Muscle layer of duodenum (tissue), 2 donors: ENCODE measurements around the gene ERN2.

Experiments used
- H3K27ac ChIP-seq: one replicate; pipeline ENCODE4 v1.7.0; 2013; ENCODE audit warnings: mild to moderate bottlenecking, low read length
- H3K27me3 ChIP-seq: one replicate; pipeline ENCODE4 v1.7.0; 2013; ENCODE audit warnings: low read depth, mild to moderate bottlenecking, control low read depth, low read length
- H3K36me3 ChIP-seq, 2 donors: one replicate each; pipeline ENCODE4 v1.7.0; 2013; ENCODE audit warnings: low read length in 2 of 2, control low read depth in 1 of 2, mild to moderate bottlenecking in 1 of 2; ENCODE audit not compliant: insufficient read depth in 2 of 2, control insufficient read depth in 1 of 2
- H3K4me1 ChIP-seq, 2 donors: one replicate each; pipeline ENCODE4 v1.7.0; 2013; ENCODE audit warnings: low read length in 2 of 2, mild to moderate bottlenecking in 2 of 2, control low read depth in 1 of 2, moderate library complexity in 1 of 2; ENCODE audit not compliant: insufficient read depth in 2 of 2, control insufficient read depth in 1 of 2
- H3K4me3 ChIP-seq, 2 donors: one replicate each; pipeline ENCODE4 v1.7.0; 2013; ENCODE audit warnings: low read length in 2 of 2, low read depth in 1 of 2, mild to moderate bottlenecking in 1 of 2
- H3K9me3 ChIP-seq, 2 donors: one replicate each; pipeline ENCODE4 v1.7.0; 2013; ENCODE audit warnings: low read length in 2 of 2, control low read depth in 1 of 2, mild to moderate bottlenecking in 1 of 2; ENCODE audit not compliant: control insufficient read depth in 1 of 2
- donor health status: healthy.

Gene ERN2

DNA sequence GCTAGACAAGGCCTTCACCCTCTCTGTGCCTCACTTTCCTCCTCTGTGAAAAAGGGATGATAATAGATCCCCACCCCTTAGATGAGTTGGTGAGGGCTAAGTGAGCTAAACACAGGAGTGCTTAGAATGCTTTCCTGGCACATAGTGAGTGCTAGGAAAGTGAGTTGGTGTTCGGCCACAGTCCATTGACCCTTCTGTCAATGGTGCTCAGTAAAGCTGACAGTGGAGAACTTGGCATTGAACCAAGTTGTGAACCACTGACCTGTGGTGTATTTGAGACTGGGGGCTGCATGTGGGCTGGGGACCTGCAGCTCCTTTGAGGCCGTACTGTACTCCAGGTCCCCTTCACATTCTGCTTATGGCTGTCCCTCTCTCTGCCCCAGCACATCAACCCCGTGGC is 29.5 kb downstream of the ERN2 start:
- Histone ChIP-seq H3K36me3 (peaks cover 16 to 50% of the 10 kb centered on the region in 2 donors), H3K9me3 (no peaks in the 10 kb centered on the region), H3K4me1 (peaks cover 0 to 8% of the 10 kb centered on the region in 2 donors)

DNA sequence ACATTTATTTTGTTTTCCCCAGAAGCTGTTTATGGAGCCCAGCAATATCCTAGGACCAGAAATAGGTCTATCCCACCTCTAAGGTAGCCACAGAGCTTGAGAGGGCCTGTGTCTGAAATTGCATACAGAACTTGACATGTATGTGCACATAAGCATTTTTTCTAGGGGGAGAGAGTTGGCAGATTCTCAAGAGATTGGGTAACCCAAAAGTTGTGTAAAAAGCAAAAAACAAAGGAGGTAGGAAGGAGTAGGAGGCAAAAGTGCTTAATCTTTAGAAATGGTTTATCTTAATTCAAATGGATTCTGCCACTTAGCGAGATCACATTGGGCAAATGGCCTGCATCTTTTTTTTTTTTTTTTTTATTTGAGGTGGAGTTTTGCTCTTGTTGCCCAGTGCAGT is 30.8 kb downstream of the ERN2 start:
- Histone ChIP-seq H3K9me3 (no peaks in the 10 kb centered on the region), H3K36me3 (peaks cover 4 to 37% of the 10 kb centered on the region in 2 donors), H3K4me1 (peaks cover 0 to 14% of the 10 kb centered on the region in 2 donors), H3K4me3 (no peak overlapping the region), H3K27ac (no peak overlapping the region), H3K27me3 (no peaks in the 10 kb centered on the region)

More for the DNA sequence above, 29.5 kb downstream of the ERN2 start:
- H3K27me3 ChIP-seq, result no peaks in the 10 kb centered on the region
- no peak overlapping the region for H3K4me3 ChIP-seq
- H3K27ac ChIP-seq, result no peak overlapping the region

DNA sequence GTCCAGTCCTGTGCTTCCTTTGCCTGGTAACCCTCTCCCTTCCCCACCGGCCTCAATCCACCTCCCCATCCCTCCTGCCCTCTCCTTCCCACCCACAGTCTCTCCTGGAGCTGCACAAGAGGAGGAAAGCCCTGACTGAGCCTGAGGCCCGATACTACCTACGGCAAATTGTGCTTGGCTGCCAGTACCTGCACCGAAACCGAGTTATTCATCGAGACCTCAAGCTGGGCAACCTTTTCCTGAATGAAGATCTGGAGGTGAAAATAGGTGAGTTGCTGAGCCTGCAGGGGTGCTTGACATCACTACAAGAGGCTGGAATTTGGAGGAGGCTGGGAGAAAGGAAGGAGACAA is 33.1 kb downstream of the ERN2 start:
- Histone ChIP-seq H3K4me3 (peak overlapping the region in 1 of 2 donors; percentile 21), H3K4me1 (peaks cover 0 to 14% of the 10 kb centered on the region in 2 donors), H3K27me3 (no peaks in the 10 kb centered on the region), H3K36me3 (peaks cover 0 to 24% of the 10 kb centered on the region in 2 donors), H3K9me3 (no peaks in the 10 kb centered on the region), H3K27ac (no peak overlapping the region)

DNA sequence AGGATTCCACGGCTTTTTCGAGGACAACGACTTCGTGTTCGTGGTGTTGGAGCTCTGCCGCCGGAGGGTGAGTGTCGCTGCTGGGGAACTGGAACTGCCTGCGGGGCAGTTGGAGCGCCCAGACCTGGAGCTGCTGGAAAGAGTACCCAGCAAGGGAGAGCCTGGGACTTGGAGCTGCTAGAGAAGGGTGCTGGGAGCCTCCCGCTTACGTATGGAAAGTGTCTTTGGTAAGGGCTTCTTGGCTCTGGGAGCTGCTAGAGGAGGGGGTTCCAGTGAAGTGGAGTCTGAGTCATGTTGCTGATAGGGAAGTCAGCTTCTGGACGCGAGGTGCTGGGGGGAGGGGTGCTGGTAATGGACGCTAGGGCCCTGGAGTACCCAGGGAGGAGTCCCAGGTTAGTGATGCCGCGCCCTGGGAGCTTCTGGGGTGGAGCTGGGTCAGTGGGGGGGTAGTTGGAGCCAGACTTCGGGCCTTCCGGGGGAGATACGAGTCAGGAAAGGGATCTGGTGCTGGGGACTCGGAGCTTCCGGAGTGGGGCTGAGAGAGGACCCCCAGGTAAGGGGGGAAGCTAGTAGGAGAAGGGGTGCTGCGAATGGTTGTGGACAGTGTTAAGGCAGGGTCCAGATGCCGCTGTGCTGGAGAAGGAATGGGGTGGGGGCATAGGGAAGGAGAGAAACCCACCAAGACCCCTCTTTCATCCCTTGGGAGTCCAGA is 33.6 kb downstream of the ERN2 start:
- H3K4me1 ChIP-seq, result peaks cover 0 to 14% of the 10 kb centered on the region in 2 donors
- H3K4me3 ChIP-seq, result peak overlapping the region; percentile 71 to 72
- H3K27ac ChIP-seq, result no peak overlapping the region
- peaks cover under 1 to 24% of the 10 kb centered on the region in 2 donors for H3K36me3 ChIP-seq
- no peaks in the 10 kb centered on the region for H3K27me3 ChIP-seq
- no peaks in the 10 kb centered on the region for H3K9me3 ChIP-seq

DNA sequence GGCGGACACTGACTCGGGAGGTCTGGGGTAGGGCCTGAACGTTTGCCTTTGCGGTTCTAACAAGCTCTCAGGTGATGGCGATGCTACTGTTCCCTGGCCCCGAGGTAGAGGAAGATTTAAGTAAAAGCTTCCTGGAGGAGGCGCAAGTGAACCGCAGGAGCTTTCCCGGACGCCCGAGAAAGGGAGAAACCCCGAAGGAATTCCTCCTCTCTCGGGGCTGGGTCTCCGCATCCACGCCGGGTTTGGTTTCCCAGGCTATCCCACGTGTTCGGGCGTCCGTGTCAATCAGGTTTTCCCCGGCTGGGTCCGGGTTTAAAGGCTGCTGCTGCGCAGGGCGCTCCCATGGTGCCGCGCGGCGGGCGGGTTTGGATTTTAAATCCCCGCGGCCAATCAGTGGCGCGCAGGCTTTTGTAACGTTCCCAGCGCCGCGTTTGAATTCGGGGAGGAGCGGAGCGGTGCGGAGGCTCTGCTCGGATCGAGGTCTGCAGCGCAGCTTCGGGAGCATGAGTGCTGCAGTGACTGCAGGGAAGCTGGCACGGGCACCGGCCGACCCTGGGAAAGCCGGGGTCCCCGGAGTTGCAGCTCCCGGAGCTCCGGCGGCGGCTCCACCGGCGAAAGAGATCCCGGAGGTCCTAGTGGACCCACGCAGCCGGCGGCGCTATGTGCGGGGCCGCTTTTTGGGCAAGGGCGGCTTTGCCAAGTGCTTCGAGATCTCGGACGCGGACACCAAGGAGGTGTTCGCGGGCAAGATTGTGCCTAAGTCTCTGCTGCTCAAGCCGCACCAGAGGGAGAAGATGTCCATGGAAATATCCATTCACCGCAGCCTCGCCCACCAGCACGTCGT is 34.4 kb downstream of the ERN2 start, which contains the start of gene PLK1:
Gene PLK1 (plus strand): TSS at position 460 of the 844 bp plus-strand sequence. CDS start 44 bp downstream, at position 504.
- Histone ChIP-seq H3K27me3 (no peaks in the 10 kb centered on the region), H3K4me1 (peaks cover 0 to 14% of the 10 kb centered on the region in 2 donors), H3K4me3 (peak within 1 kb of the TSS; percentile 71 to 72), H3K9me3 (no peaks in the 10 kb centered on the region), H3K36me3 (peaks cover 5 to 16% of the 10 kb centered on the region in 2 donors), H3K27ac (no peak within 1 kb of the TSS)

DNA sequence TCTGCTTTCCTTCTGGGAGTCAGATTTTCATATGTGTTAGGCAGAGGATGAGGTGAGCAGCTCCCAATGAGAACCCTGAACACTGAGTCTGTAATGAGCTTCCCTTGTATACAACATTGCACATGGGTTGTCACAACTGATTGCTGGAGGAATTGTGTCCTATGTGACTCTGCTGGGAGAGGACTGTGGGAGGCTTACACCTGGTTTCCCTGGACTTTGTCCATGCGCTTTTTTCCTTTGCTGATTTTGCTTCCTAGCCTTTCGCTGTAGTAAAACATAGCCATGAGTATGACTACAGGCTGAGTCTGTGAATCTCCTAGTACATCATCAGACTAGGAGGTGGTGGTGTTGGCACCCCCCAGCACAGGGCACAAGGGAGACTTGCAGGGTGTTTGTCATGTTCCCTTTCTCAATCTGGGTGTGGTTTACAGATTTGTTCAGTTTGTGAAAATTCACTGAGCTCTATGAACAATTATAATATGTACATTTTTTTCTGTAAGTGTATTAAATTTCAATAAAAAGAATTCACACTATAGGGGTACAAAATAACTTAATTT is 36.0 kb downstream of the ERN2 start:
- peaks cover 11 to 17% of the 10 kb centered on the region in 2 donors for H3K36me3 ChIP-seq
- H3K4me3 ChIP-seq, result no peak overlapping the region
- no peaks in the 10 kb centered on the region for H3K27me3 ChIP-seq
- H3K27ac ChIP-seq, result no peak overlapping the region
- H3K4me1 ChIP-seq, result peaks cover 0 to 14% of the 10 kb centered on the region in 2 donors
- no peaks in the 10 kb centered on the region for H3K9me3 ChIP-seq

DNA sequence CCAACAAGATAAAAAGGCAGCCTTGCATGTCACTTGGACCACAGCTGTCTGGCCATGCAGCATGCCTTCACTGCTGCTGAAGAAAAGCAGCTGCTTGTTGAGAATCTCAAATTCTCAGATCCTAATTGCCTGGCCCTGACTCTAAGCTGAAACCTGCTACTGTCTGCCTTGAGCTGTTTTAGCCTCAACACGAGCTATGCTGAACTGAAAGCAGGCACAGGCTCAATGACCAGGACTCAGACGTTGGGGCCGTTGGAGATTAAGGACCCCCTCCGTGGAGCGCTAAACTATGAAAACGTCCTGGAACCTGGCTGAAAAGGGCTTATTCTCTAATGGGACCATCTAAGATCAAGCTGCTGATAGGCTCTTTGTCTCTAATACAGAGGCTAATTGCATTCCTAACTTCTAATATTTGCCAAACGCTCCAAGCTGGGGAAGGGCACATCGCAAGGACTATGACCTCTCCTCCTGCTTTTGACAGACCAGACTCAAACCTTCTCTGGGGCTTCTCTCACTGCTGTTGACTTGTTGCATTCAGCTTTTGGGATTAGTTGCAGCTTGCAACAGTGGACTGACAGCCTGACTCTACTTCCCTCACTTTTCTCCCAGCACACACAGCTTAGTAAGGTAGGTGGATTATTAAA is 38.9 kb downstream of the ERN2 start:
- peaks cover 26% of the 10 kb centered on the region in 2 donors for H3K36me3 ChIP-seq
- H3K4me1 ChIP-seq, result peaks cover 0 to 9% of the 10 kb centered on the region in 2 donors
- no peak overlapping the region for H3K27ac ChIP-seq
- no peak overlapping the region for H3K4me3 ChIP-seq
- H3K27me3 ChIP-seq, result no peaks in the 10 kb centered on the region
- H3K9me3 ChIP-seq, result no peaks in the 10 kb centered on the region

DNA sequence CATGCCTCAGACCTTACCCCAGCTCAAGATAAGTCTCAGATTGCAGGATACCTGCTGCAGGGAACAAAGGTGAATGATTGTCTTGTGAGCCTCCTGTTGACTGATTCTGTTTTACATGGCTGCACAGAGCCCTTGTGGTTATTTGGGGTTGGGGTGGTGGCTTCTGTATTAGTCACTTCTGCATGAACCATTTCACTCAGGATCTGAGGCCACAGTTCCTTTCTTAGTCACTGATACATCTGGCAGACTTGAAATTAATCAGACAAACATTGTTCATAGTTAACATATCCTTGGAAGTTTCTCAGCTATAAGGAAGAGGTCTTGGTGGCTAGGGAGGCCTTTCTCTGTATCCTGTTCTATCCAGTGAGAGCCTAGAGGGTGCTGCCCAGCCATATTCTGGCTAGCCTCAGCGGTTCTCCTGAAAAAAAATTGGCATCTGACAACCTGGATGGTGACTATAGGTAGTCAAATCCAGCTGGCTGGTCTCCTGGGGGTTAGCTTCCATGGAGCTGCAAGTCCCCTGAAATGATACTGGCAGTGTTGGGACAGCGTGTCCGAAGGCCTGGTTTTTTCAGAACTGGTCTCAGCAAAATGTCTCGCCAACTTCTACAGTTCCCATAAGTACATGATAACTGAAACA is 42.8 kb downstream of the ERN2 start:
- Histone ChIP-seq H3K27ac (no peak overlapping the region), H3K4me1 (no peaks in the 10 kb centered on the region), H3K9me3 (no peaks in the 10 kb centered on the region), H3K4me3 (no peak overlapping the region), H3K36me3 (peaks cover 55 to 62% of the 10 kb centered on the region in 2 donors), H3K27me3 (no peaks in the 10 kb centered on the region)

DNA sequence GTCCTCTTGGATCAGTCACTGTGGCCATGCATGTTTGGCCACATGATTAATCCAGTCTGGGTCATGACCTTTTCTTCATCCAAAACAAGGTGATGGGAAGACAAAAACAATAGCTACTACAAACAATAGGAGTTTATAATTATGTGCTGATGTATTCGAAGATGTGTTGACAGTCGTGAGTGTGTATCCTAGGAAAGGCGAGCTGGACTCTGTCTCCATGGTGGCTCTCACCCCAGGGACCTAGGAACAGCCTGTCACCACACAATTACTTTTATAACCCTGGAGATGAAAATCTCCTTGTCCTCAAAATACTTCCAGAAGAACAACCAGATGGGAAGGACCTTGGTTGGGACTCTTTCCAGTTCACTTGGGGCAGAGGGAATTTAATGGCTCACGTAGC is 44.1 kb downstream of the ERN2 start:
- Histone ChIP-seq H3K27me3 (no peaks in the 10 kb centered on the region), H3K4me1 (no peaks in the 10 kb centered on the region), H3K27ac (no peak overlapping the region), H3K36me3 (peaks cover 69 to 71% of the 10 kb centered on the region in 2 donors), H3K4me3 (no peak overlapping the region), H3K9me3 (no peaks in the 10 kb centered on the region)

DNA sequence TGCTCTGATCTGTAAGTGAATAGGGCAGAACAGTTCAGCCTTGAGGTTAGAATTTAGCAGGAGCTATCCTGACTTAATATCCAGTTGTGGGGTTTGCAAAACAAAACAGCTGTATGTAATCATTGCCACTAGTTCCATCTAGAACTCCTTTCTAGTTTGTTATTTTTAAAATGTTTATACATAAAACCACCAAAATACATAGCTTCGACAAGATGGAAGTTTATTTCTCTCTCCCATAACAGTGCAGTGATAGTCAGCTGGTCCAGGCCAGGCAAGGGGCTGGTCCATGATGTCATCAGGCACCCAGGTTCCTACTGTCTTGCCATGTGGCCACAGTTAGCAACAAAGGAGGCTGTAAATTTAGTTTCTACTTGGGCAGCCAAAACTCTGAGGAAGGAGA is 44.8 kb downstream of the ERN2 start:
- no peaks in the 10 kb centered on the region for H3K4me1 ChIP-seq
- H3K36me3 ChIP-seq, result peaks cover 73 to 74% of the 10 kb centered on the region in 2 donors
- H3K4me3 ChIP-seq, result no peak overlapping the region
- H3K27ac ChIP-seq, result no peak overlapping the region
- H3K9me3 ChIP-seq, result no peaks in the 10 kb centered on the region
- H3K27me3 ChIP-seq, result no peaks in the 10 kb centered on the region

DNA sequence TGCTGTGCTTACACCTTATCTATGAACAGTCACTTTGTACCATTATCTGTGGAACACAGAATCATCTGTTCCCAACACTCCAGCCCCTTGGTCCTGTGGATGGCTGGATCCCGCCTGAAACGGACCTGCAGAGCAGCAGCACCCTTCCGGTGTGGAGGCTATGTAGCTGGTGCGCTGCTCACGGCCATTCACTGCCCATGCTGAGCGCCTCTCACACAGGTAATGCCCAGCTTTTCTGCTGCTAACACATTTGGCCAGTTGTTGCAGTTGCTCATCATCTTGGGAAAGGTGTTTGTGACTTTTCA is 45.7 kb downstream of the ERN2 start:
- H3K4me3 ChIP-seq, result no peak overlapping the region
- H3K36me3 ChIP-seq, result peaks cover 76 to 80% of the 10 kb centered on the region in 2 donors
- H3K27me3 ChIP-seq, result no peaks in the 10 kb centered on the region
- no peaks in the 10 kb centered on the region for H3K4me1 ChIP-seq
- no peak overlapping the region for H3K27ac ChIP-seq
- H3K9me3 ChIP-seq, result no peaks in the 10 kb centered on the region
